Retinal pigment epithelial cell (primary cell): Measurements from ENCODE around the gene NREP.

Source experiments
- DNase-seq: peaks from one replicate; pipeline ENCODE4 v3.0.0-alpha.2; 2010; ENCODE audit warnings: low read depth
- H3K4me3 ChIP-seq: 2 replicates; pipeline ENCODE4 v1.5.1; 2011; ENCODE audit warnings: mild to moderate bottlenecking, low read length, control low read depth, moderate library complexity
- CTCF ChIP-seq: conservative IDR thresholded peaks from 2 replicates; pipeline ENCODE4 v1.5.1; 2011; ENCODE audit warnings: low read depth, low read length, control low read depth, inconsistent platforms

Gene NREP

GRCh38 chr5:111739416-111739815 lies 17.6 kb downstream of the NREP start:
- H3K4me3 ChIP-seq, result no peak overlapping the region
- DNase-seq, result no peak
- no peak for TF ChIP-seq CTCF

GRCh38 chr5:111738118-111738517 lies 18.9 kb downstream of the NREP start:
- no peak for TF ChIP-seq CTCF
- no peak overlapping the region for H3K4me3 ChIP-seq
- no peak for DNase-seq

- TF ChIP-seq CTCF, result no peak
- no peak overlapping the region for H3K4me3 ChIP-seq
- peak; percentile 25 for DNase-seq
Observed at GRCh38 chr5:111737716-111738115, 19.3 kb downstream of the NREP start.

- TF ChIP-seq CTCF, result no peak
- no peak for DNase-seq
- H3K4me3 ChIP-seq, result no peak overlapping the region
Observed at GRCh38 chr5:111735583-111736270, 21.3 kb downstream of the NREP start.

GRCh38 chr5:111734597-111734996 lies 22.4 kb downstream of the NREP start:
- no peak overlapping the region for H3K4me3 ChIP-seq
- TF ChIP-seq CTCF, result no peak
- DNase-seq, result no peak

- DNase-seq, result peak; percentile 58
- TF ChIP-seq CTCF, result no peak
- no peak overlapping the region for H3K4me3 ChIP-seq
Observed at GRCh38 chr5:111734013-111734412, 23.0 kb downstream of the NREP start.

GRCh38 chr5:111733571-111733970 lies 23.4 kb downstream of the NREP start:
- no peak for DNase-seq
- TF ChIP-seq CTCF, result no peak
- no peak overlapping the region for H3K4me3 ChIP-seq
